GM19463 (cell line): ENCODE results near the gene ABCA1.
"Not testable (repeated sequence)": the region's sequence is repeated elsewhere in the genome, so short reads cannot be mapped to it uniquely, and the experiment has no call there.

Source experiments
- ATAC-seq: cut with Tn5 transposase; IDR thresholded peaks from one replicate; pipeline ENCODE4 v1.9.1; 2021; ENCODE audit warnings: mild to moderate bottlenecking, moderate library complexity; ENCODE audit not compliant: unreplicated experiment

ABCA1 gene

DNA sequence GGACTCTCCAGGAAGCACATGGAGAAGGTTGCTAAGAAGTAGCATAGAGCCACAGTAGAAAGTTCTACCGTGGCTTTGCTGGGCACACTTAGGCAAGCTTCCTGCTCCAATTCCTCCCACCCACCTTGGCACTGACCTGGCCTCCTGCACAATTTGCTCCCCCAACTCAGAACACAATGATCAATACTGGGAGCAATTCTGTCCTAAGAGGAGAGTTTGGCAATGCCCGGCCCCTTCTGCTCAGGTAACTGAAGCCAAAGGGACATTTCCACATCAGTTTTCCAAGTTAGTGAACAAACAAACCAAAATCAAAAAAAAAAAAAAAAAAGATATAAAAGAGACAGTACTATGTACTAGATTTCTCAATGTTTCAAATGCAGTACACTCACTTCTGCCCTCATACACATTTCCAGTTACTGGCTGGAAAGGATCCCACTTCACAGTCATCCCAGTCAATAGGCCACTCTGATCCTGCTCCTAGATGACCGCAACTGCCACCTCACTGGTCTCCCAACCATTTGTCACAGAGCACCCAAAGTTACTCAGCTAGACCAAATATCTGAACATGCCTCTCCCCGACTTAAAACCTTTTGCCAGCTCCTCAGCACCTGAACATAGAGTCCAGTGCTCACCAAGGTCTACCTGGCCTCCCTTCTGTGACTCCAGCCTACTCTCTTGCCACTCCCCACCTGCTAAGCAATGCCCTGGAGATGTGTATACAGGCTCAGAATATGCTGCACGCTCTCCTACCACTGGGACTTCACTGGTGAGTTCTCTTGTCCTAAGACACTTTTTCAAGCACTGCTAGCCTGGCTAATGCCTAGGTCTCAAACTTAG is 21.3 kb downstream of the ABCA1 start:
- no peak for ATAC-seq

DNA sequence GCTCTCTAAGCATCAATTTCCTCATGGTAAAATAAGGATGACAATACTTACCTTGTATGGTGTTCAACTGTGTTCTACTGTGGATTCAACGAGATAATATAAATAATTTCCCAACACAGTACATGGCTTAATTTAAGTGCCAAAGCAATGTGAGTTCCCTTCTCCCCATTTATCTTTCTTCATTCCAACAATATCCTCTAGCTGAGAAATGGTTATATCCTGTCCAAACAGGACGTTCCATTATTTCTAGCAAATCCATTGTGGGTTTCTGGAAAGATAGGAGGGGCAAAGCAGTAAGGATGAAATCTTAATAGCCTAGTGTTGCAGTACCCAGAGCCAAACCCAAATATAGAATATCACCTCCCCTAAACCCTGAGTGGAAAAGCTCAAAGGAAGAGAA is 22.0 kb downstream of the ABCA1 start:
- ATAC-seq: no peak

GRCh38 chr9:104905153-104905901 is 22.6 kb downstream of the ABCA1 start:
- ATAC-seq: no peak

- no peak for ATAC-seq
Observed at GRCh38 chr9:104903609-104904008, 24.3 kb downstream of the ABCA1 start.

DNA sequence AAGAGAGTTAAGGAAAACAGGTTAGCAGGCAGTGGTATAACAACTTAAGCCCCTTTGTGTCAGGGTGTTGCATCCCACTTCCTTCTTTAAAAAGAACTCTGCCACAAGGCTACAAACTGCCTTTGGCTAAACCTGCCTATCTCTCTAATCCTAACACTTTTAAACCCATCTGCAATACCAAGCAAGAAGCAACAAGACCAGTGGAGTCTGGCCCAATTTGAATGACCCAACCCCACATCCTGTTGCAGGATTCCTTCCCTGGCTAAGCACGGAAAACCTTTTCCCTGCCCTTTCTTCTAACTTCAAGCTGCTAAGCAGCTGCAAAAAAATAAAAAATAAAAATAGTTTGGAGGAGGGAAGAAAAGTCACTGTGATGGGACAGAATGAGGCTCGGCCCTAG is 27.1 kb downstream of the ABCA1 start:
- ATAC-seq: no peak

- ATAC-seq: no peak
Observed at GRCh38 chr9:104900324-104900723, 27.6 kb downstream of the ABCA1 start.

- ATAC-seq: no peak
Observed at GRCh38 chr9:104899759-104900247, 28.2 kb downstream of the ABCA1 start.

DNA sequence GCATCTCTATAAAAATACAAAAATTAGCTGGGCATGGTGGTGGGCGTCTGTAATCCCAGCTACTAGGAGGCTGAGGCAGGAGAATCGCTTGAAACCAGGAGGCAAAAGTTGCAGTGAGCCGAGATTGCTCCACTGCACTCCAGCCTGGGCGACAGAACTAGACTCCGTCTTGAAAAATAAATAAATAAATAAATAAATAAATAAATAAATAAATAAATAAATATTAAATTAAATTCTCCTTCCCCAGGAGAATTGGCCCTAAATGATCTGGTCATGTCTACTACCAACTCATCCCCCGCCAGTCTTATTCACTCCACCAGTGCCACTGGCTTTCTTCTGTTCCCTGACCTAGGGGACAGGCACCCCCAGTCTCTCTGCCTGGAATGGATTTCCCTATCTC is 29.6 kb downstream of the ABCA1 start:
- not testable (repeated sequence) for ATAC-seq

DNA sequence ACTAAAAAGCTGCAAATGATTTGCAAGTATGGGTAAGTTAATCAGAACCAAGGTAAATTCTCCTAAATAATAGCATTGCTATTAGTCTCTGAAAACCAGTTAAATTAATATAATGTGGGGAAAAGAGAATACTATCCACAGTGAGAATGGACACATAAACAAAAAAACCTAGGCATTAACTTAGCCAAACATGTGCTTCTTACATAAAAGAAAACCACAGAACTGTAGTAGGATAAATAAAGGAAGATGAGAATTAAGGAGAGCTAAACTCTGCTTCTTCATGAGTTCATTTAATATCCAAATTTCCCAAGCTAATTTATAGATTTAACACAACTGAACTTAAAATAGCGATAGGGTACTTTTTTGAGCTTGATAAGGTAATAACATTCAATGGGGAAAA is 31.8 kb downstream of the ABCA1 start:
- no peak for ATAC-seq

DNA sequence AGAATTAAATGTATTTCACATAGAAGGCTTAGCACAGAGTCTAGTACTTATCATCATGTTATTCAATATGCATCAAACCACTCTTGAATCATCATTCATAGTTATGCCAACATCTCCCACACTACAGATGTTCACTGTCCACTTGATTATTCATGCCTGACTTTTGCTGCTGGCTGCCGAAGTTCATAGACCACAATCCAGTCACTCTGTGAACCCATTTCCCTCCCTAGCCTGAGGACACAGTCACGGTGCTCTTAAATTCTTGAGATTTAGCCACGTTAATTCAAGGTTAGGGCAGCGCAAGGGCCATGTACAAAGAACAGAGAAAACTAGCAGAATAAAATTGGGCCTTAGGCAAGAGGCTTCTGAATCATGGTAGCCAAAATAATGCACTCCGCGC is 32.4 kb downstream of the ABCA1 start:
- ATAC-seq: no peak

- ATAC-seq: no peak
Observed at GRCh38 chr9:104892701-104893100, 35.3 kb downstream of the ABCA1 start.

- no peak for ATAC-seq
Observed at GRCh38 chr9:104890433-104890770, 37.6 kb downstream of the ABCA1 start.

DNA sequence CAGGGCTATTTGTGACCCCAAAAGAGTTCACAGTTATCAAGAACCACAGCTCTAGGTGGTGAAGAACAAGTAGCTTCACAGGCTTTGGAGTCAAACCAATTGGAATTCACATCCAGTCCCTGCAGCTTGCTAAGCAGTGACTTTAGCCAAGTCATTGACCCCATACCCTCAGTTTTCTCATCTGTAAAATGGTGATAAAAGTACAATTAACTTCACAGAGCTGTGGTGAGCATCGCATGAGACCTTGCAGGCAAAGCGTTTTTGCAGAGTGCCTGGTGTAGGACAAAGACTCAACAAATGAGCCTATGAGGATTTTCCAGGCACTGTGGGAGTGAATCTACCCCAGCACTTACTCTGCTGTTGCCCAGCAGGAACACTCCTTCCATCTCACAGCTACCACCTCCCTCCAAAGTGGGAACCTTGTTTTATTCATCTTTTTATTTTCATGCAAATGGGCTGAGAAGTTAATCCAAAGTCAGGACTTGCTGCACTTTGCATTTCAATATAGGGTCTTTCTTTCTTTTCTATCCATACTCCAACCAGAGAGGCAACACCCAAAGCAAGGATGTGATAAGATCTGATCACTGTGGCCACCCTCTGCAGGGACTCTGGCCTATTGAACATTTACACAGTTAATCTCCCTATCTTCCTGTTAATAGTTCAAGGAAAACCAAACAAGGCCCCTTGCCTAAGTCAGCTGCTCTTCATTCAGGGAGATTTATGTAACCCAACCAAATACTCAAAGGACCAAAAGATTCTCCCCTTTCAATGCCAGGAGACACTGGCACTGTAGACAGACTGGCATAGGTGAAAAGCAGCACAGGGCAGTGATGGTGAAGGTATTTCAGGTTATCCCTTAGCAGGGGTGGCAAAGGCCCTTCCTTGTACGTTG is 41.9 kb downstream of the ABCA1 start:
- ATAC-seq: no peak

DNA sequence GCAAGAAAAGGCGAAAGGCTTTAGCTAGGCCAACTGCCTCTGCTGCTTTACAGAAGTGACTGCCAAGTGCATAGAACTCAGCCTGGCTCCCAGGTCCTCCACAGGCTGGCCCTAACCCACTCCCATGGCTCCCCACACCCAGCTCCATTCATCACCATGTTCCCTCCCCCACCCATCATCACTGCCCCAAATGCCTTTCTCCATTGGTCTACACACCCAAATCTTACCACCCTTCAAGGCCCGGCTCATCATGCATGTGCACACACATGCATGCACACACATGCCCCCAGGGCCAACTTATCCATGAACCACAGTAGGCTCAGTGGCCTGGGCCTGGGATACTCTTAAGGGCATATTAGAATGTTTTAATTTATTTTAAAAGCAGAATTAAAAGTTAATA is 44.8 kb downstream of the ABCA1 start:
- no peak for ATAC-seq

DNA sequence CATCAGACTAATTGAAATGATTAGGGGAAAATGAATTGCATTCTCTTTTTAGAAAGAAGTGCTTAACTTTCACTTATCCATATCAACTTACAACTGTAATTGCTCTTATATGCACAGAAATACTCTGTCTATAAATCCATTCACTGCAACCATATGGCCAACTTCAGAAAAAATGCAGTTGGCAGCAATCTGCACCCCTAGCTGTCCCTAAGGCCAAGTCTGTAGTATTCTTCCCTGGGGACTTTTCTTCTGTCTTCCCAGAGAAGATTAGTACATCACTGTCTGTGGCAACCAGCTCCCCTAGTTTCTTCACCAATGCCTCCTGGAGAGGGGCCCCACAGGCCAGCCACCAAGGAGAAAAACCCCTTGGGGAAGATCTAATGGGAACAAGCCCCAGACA is 45.4 kb downstream of the ABCA1 start:
- ATAC-seq: no peak

- ATAC-seq: no peak
Observed at GRCh38 chr9:104882086-104882485, 45.9 kb downstream of the ABCA1 start.

DNA sequence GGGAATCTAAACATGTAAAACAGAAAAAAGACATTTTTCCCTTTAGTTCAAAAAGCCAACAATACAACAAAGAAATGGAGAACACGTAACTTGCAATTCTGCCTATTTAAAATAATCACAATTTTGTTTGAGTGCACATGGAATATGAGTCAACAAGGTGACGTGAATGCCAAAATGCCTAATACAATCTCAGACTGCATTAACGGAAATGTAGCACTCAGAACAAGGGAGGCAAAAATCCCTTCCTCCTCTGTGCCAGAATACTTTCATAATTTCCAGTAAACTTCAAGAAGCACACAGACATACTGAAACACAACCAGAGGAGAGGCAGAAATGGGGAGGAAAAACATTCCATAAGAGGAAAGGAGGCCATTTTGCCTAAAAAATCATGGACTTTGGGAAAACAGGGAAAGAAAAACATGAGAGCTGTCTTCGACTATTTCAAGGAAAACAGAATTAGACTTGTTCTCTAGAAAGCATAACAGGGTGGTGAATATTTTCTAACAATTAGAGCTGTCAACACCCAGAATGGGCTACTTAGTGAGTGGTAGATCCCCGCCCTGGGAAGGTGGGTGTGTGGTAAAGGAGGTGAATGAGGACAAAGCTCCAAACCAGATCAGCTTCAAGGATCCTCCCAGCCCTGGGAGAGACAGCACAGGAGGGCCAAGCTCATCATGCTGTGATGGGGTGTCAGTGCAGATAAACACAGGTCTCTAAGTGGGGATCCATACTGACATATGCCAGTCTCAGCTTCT is 48.2 kb downstream of the ABCA1 start:
- ATAC-seq: no peak

- ATAC-seq: no peak
Observed at GRCh38 chr9:104876587-104876986, 51.4 kb downstream of the ABCA1 start.

GRCh38 chr9:104875897-104876296 is 52.1 kb downstream of the ABCA1 start:
- no peak for ATAC-seq

GRCh38 chr9:104875320-104875719 is 52.6 kb downstream of the ABCA1 start:
- ATAC-seq: no peak

DNA sequence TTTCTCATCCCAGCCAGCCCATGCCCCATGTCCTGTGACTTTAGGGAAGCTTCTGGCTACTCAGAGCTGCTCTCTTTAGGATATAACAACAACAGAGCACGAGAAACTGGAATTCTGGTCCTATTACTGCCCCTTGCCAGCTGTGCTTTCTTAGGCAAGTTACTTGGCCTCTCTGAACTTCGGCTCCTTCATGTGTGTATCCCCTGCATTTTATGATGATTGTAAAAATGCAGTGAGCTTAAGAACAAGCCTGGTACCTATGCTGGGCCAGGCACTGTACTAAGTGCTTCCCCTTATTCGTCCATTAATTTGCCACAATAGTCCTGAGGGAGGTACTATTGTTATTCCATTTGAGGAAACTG is 54.5 kb downstream of the ABCA1 start:
- ATAC-seq: no peak
